Muscle of back (tissue), 11 donors: ENCODE data around the gene RTBDN. TPM values are rescaled to one million over a fixed set of nuclear protein-coding genes. Genes with fewer than 3 reads are reported as not detected.
"Not testable (repeated sequence)": the region's sequence is repeated elsewhere in the genome, so short reads cannot be mapped to it uniquely, and the experiment has no call there.

ENCODE experiments used
- DNase-seq, 3 donors: peaks; one replicate each; pipeline versions ENCODE4 v3.0.0 to v3.0.0-alpha.2; 2013
- polyA plus RNA-seq, 10 donors: library from polyadenylated mRNA; unstranded; fragments of 120-200 nt; gene quantifications; one replicate each; pipeline ENCODE4 v1.2.1, GENCODE V29; 2013; ENCODE audit not compliant: insufficient read length in 10 of 10

RTBDN gene
- polyA plus RNA-seq, 10 donors, result not detected

DNA sequence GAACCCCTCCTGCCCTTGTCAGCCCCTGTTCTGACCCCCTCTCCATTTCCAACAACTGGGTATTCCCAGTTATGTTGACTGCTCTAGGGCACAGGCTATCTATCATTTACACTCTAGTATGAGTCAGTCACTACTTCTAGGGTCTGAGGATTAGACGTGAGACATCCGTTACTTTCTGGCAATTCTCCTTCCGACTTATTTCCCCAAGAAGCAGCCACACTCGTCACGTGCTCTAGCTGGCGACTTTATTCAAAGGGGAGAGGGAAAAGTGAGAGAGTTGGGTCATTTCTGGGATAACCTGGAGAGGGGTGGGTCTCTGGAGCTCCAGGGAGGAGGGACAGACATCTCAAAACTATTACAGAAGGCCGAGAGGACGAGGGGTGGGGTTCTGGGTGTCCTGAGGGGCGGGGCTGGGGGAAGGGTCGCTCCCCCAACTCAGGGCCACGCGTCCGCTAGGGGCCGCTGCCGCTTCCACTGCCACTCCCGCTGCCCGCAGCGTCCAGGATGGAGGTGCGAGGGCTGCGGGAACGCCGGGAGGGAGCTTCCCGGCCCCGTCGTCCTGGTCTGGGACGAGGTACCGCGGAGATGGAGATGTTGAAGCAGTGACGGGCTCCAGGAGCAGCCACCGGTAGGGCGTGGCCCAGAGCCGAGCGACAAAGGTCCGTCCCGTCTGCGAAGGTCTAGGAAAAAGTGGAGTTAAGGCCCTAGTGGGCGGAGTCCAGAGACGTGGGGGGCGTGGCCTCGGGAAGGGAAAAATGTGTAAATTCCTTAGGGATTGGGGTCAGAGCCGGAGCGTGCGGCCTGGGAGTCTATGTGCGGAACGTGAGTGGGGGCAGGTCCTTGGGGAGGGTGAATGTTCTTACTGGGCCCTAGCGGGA, 8.9 kb downstream of the RTBDN start:
- no peak for DNase-seq

DNA sequence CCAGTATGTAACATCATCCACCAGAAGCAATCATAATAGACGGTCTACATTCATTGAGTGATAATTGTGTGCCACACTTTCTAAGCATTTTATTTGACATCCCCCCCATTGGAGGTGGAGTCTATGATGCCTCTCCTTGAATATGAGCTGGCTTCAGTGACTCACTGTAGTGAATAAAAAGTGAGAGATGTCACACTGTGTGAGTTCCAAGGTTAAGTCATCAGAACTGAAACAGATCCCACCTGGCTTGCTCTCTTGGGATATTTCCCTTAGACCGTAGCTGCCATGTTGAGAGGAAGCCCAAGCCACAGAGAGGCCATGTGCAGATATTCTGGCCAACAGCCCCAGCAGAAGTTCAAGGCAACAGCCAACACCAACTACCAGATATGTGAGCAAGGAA, 12.6 kb downstream of the RTBDN start:
- DNase-seq, result no peak

- not testable (repeated sequence) for DNase-seq
These were observed 16.6 kb downstream of the RTBDN start for GRCh38 chr19:12817810-12818209.

DNA sequence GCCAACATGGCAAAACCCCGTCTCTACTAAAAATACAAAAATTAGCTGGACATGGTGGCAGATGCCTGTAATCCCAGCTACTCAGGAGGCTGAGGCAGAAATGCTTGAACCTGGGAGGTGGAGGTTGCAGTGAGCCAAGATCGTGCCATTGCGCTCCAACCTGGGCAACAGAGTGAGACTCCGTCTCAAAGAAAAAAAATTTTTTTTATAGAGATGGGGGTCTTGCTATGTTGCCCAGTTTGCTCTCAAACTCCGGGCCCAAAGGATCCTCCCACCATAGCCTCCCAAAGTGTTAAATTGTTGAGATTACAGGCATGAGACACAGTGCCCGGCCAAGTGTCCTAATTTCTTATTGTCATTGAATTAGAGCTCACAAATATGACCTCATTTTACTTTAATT, 17.2 kb downstream of the RTBDN start:
- DNase-seq, result not testable (repeated sequence)

DNA sequence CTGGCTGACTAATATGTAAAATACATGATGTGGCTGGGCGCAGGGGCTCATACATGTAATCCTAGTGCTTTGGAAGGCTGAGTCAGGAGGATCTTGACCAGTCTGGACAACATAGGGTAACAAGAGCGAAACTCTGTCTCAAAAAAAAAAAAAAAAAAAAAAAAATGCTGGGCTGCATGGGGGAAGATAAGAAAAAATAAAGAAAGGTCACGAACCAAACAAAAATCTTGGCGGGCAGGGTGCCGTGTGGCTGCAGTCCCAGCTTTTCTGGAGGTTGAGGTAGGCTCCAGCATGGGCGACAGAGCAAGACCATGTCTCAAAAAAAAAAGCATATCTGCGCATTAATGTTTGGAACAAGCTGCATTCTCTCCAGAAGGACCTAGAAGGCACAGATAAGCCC, 19.3 kb downstream of the RTBDN start:
- no peak for DNase-seq

GRCh38 chr19:12806242-12807081, 27.9 kb downstream of the RTBDN start, which contains the start of gene RNASEH2A:
RNASEH2A (plus strand) TSS chr19:12806584; CDS start chr19:12806674, 90 bp downstream.
- DNase-seq, result peak; percentile 86 to 95 (median 93)

GRCh38 chr19:12804051-12804450, 30.3 kb downstream of the RTBDN start:
- DNase-seq, result no peak

DNA sequence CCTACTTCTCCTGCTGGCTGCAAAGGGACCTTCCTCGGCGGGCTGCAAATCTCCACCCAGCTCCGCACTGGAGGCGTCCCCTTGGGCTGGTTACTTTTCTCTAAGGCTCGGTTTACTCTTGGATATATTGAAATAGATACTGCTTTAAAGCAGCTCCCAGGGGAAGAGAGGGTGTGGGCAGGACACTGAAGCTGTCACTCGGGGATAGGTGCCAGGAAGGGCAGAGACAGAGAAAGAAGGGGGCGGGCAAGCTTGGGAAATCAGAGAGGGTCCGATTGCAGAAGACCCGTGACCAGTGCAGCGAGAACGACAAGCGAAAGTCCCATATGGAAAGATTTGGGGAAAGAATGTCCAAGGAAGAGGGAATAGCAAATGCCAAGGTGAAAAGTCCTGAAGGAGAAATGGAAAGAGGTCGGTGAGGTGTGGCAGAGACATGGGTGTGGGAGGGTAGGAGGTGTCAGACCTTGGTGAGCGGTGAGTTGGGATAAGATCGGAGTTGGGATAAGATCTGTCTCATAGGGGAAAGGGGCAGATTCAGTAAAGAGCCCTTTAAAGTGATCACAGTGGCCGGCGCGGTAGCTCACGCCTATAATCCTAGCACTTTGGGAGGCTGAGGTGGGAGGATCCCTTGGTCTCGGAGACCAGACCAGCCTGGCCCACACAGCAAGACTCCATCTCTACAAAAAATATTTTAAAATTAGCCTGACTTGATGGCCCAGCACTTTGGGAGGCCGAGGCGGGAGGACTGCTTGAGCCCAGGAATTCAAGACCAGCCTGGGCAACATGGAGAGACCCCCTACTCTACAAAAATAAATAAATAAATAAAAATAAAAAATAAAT, 31.9 kb downstream of the RTBDN start:
- DNase-seq, result peak in 2 of 3 donors; percentile 6 to 9

DNA sequence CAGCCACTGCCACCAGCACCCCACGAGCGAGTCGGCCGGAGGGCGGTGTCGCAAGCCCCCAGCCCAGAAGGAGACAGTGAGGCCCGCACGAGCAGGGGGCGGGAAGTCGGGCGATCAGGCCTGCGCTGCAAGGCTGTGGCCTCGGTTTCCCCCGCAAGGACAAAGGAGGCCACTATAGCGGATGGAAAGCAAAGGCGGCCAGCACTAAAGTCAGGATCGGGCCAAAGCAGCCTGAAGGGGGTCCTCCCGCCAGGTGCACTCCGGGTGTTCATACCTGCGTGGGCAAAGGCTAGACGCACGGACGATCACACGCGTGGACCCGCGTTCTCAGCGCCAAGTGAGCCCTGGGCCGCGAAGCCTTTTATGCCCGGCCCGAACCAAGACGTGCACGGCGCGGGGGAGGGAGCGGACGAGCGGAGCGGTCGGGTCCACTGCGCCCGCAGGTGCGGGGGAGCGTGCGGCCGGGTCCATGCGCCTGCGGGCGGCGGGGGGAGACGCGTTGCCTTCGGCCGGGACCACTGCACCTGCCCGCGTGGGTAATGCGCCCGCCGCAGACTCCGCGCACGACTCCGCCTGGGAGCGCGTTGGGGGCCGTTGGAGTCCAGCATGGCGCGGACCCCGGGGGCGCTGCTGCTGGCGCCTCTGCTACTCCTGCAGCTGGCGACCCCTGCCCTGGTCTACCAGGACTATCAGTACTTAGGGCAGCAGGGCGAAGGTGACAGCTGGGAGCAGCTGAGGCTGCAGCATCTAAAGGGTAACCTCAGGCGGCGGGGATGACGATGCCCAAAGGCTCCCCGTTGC, 32.7 kb downstream of the RTBDN start, which contains the start of the genes PRDX2 and THSD8:
Gene PRDX2 (minus strand): TSS at position 335 of the 801 bp plus-strand sequence. CDS start 539 bp downstream, outside the sequence.
Gene THSD8 (plus strand): TSS at position 604 of the 801 bp plus-strand sequence. CDS start 3 bp downstream, at position 607.
- DNase-seq, result peak; percentile 69 to 92 (median 82)

DNA sequence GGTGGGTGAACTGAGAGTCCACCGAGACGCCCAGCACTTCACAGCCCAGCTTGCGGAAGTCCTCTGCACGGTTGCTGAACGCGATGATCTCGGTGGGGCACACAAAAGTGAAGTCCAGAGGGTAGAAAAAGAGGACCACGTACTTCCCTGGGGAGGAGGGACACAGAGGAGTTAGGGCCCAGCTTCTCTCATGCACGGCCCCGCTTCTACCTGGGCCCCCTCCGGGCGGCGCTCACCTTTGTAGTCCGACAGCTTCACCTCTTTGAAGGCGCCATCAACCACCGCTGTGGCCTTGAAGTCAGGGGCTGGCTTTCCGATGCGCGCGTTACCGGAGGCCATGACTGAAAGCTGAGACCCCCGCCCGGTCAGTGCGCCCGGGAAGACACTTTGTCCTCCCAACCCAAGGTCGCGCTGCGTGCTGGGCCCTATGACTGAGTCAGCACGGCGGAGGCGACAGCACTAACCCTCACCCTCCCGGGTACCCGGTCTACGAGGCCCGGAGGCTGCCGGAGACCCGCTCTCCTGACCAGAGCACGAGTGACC, 33.4 kb downstream of the RTBDN start:
- DNase-seq, result peak in 1 of 3 donors; percentile 25

GRCh38 chr19:12800466-12800770, 34.0 kb downstream of the RTBDN start:
- DNase-seq, result no peak

- DNase-seq, result peak in 1 of 3 donors; percentile 16
These were observed 34.5 kb downstream of the RTBDN start for GRCh38 chr19:12799742-12800465.

DNA sequence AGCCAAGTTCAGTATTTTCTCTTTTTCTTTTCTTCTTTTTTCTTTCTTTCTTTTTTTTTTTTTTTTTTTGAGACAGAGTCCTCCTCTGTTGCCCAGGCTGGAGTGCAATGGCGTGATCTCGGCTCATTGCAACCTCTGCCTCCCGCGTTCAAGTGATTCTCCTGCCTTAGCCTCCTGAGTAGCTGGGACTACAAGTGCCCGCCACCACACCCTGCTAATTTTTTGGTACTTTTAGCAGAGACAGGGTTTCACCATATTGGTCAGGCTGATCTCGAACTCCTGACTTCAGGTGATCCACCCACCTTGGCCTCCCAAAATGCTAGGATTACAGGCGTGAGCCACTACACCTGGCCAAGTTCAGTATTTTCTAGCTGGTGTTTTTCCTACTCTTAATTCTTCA, 36.8 kb downstream of the RTBDN start:
- DNase-seq, result not testable (repeated sequence)

GRCh38 chr19:12797141-12797587, 37.2 kb downstream of the RTBDN start:
- peak in 1 of 3 donors; percentile 18 for DNase-seq

DNA sequence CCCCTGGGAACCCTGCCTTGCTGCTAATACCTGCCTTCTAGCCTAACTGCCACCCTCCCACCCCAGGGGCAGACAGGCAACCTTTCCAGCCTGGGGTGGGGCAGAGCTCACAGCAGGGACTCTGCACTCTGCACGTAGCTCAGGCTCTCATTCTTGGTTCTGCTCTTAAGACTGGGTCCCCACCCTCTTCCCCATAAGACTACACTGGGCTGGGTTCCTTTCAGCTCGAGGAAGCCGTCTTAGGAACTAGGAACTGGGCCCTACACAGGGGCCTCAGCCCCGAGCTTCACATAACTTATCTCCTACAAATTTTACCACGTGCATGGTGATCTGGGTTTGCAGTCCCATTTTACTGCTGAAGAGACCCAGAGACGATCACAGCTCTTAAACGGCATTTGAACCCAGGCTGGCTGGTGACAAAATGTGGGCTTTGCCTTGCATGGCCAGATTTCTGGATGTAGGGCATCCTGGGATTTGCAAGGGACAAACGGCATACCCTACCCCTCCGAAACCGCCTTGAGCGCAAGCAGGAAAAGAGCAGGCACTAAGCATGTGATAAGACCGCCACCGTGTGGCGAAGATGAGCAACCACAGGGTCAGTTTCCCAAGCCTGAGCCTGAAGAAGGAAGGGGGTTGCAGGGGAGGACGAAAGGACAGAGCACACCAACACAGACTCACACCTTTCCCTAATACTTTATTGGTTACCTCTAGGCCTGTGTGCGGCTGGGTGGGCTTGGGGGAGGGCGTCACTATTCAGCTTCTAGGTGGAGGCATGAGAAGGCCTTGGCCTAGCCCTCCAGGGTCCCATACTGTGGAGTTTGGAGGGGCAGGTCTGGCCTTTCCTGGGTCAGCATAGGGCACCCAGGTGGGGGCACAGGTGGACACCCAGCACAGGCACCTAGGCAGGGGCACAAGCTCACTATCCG, 38.0 kb downstream of the RTBDN start:
- peak; percentile 79 to 92 (median 90) for DNase-seq

GRCh38 chr19:12794971-12795381, 39.4 kb downstream of the RTBDN start:
- no peak for DNase-seq

DNA sequence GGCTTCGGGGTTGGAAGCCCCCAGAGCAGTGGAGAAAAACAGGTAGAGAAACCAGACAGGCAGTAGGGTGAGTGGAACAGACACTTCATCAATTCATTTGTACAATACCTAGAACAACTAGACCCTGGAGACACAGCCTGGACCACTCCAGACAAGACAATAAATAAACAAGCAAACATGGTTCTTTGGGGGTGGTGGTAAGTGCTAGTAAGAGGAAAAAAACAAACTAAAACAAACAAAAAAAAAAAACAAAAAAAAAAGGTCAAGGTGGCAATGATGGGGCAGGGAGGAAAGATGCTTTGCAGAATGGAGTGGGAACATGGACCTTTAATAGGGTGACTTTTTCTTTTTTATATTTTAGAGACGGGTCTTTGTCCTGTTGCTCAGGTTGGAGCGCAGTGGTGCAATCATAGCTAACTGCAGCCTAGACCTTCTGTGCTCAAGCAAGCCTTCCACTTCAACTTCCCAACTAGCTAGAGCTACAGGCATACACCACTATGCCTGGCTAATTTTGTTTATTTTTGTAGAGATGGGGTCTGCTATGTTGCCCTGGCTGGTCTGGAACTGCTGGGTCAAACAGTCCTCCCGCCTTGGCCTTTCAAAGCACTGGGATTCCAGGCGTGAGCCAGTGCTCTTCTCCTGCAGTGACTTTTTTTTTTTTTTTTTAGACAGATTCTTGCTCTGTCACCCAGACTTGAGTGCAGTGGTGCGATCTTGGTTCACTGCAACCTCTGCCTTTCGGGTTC, 40.0 kb downstream of the RTBDN start:
- DNase-seq, result peak in 1 of 3 donors; percentile 34
